Effector CD4-positive, alpha-beta T cell (primary cell): Measurements from ENCODE around the gene ZNF710.
"Not testable (repeated sequence)": the region's sequence is repeated elsewhere in the genome, so short reads cannot be mapped to it uniquely, and the experiment has no call there.

Experiments used
- DNase-seq: peaks from one replicate; pipeline ENCODE4 v3.0.0-alpha.2; 2020

ZNF710 gene

DNA sequence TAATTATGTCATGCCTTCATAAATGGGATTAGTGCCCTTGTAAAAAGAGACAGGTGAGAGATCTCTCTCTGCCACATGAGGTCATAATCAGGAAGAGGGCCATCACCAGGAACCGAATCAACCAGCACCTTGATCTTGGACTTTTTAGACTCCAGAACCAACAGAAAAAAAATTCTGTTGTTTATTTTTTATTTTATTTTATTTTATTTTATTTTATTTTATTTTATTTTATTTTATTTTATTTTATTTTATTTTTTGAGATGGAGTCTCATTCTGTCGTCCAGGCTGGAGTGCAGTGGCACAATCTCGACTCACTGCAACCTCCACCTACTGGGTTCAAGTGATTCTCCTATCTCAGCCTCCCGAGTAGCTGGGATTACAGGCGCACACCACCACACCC, 106.9 kb downstream of the ZNF710 start:
- not testable (repeated sequence) for DNase-seq

DNA sequence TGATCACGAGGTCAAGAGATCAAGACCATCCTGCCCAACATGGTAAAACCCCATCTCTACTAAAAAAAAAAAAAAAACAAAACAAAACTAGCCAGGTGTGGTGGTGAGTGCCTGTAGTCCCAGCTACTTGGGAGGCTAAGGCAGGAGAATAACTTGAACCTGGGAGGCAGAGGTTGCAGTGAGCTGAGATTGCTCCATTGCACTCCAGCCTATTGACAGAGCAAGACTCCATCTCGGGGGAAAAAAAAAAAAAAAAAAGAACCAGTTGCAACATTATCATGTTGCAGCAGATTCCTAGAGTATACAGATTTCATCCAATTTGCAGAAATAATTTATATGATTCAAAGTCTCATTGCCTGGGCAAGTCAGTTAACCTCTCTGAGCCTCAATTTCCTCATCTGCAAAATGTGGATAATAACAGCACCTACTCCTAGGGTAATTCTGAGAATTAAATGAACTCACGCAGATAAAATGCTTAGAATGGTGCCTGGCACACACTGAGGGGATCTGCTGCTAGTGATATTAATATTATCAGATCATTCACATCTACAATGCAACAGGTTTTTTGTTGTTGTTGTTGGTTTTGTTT, 108.1 kb downstream of the ZNF710 start:
- DNase-seq, result not testable (repeated sequence)

DNA sequence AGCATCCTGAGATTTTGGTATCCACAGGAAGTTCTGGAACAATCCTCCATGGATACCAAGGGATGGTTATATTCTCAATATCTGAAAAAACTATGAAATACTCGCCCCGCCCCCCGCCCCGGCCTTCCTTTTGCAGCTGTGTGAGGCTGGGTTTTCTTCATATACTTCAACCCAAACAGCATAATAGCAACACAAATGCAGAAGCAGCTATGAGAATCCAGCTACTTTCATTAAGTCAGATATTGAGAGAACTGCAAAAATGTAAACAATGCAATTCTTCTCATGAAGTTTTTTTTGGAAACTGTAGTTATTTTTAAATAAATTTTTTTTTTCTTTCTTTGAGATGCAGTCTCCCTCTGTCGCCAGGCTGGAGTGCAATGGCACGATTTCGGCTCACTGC, 112.0 kb downstream of the ZNF710 start:
- no peak for DNase-seq

DNA sequence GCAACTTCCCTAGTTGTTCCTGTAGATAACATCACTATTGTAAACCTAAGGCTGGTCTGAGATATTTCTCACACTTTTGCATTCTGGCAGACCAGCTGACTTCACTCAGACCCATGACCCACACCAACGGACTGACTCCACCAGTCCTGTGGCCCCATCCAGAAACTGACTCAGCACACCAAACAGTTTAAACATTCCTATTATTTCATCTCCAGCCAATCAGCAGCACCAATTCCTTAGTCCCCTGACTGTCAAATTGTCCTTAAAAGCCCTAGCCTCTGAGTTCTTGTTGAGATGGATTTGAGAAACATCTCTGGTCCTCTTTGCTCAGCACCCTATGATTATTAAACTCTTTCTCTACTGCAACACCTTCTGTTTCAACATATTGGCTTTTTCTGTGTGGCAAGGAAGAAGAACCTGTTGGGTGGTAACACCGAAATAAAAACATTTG, 113.4 kb downstream of the ZNF710 start:
- DNase-seq, result no peak

DNA sequence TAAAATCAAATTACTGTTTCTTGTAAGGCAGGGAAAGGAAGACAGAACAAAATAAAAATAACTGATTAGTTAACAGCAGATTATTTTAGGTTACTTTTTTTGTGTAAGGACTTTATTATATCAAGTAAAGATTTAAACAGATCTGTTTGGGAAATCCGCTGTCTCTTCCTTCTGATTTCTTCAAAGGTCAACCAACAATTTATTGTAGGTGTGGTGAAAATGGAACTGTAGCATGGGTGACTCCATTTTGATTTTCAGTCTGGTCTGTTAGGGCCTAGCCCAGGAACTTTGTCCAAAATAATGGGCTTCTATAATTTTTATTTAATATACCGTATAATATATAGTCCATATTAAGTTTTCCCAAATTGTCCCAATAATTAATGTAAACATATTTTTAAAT, 114.7 kb downstream of the ZNF710 start:
- no peak for DNase-seq

DNA sequence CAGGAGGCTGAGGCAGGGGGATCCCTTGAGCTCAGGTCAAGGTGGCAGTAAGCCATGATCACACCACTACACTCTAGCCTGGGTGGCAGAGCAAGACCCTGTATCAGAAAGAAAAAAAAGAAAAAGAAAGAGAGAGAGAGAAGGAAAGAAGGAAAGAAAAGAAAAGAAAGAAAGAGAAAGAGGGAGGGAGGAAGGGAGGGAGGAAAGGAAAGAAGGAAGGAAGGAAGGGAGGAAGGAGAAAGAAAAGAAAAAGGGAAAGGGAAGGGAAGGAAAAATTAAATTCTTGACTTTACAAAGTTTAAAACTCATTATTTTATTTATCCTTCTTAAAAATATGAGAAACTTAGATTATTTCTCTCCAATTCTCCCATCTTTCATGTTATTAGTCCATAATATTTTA, 118.2 kb downstream of the ZNF710 start:
- no peak for DNase-seq

DNA sequence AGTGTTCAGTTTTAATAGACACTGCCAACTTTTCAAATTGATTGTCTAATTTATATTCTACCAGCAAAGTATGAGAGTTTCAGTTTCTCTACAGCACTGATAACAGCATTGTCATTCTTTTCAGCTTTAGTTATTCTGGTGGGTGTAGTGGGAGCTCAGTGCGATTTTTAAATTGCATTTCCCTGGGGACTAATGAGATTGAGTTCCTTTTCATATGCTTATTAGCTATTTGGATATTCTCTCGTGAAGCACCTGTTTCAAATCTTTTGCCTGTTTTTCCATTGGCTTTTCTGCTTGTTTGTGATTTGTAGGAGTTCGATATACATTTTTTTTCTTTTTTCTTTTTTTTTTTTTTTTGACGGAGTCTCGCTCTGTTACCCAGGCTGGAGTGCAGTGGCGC, 120.0 kb downstream of the ZNF710 start:
- DNase-seq, result no peak

DNA sequence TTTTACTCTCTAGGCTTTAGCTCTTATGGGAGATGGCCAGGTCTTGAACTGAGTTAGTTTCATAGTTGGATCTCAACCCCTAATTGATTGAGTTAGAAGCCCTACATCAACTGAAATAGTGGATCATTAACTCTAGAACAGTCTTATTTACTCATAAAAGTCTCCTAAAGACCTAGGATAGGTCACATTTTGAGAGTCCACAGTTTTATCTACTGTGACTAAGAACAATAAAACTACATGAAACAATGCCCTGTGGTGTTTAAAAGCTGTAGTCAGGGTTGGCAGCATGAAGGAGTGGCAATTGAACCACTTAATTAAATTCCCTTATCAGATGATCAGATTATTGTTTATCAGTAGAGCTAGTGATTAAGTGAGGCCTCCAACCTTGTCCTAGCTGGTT, 123.4 kb downstream of the ZNF710 start:
- no peak for DNase-seq

DNA sequence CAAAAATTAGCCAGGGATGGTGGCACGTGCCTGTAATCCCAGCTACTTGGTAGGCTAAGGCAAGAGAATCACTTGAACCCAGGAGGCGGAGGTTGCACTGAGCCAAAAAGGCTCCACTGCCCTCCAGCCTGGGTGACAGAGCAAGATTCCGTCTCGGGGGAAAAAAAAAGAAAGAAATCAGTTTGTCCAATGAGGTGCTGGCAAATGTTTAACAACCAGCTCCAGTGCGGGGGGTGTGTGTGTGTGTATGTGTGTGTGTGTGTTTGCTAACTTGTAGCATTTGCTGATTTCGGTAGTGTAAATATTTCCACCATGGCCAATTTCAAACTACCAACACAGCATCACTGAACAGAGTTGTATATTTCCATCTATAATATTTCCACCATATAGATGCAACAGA, 124.9 kb downstream of the ZNF710 start:
- no peak for DNase-seq

DNA sequence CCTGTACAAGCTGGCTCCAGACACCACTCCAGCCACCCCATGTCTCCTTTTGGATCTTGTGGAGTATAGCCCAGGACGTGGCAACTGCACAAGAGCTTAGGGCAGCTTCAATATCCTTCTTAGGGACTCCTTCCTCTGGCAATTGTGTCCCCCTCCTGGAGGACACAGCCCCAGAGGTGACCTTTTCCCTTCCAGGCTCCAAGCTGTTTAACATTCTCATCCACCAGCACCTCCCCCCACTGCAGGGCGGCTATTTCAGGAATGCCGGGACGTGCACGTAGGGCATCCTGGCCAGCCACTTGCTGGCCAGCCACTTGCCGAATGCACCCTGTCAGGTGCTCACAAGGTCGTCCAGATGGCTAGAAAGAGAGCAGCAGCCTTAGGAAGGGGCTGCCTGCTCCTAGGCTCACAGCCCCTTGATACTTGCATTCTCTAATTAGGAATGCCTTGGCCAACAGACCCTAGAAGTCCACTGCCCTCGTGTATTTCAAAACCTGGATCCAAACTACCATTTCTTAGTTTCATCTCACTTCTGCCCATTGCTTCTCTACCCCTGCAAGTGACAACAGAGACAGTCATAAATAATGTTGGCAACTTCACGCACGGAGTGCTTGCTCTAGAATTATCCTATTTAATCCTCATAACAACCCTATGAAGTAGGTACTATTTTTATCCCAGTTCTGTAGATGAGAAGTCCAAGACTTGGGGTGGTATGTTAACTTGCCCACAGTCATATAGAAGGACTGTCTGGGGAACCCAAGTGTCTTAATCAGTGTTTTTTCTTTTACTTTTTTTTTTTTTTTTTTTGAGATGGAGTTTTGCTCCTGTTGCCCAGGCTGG, 125.7 kb downstream of the ZNF710 start:
- no peak for DNase-seq

DNA sequence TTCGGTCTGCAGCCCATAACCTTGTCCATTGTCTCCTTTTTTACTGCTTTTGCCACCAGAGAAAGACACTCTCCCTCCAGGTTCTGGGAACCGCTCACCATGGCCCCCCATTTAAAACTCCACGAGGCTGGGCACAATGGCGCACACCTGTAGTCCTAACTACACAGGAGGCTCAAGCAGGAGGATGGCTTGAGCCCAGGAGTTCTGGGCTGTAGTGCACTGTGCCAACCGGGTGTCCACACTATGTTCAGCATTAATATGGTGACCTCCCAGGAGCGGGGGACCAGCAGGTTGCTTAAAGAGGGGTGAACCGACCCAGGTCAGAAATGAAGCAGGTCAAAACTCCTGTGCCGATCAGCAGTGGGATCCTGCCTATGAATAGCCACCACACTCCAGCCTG, 129.2 kb downstream of the ZNF710 start:
- DNase-seq, result no peak
